Ovary (tissue), 3 donors: Measurements from ENCODE around the gene BTNL2.

Experiments used
- EP300 ChIP-seq: sonication (generic); formaldehyde crosslinking; IDR thresholded peaks from one replicate; pipeline ENCODE4 v1.6.1; 2017; ENCODE audit warnings: antibody characterized with exemption
- POLR2A ChIP-seq: fragments of 450-650 bp; IDR thresholded peaks from one replicate; pipeline ENCODE4 v1.6.1; 2017; ENCODE audit warnings: antibody characterized with exemption, mild to moderate bottlenecking, moderate library complexity
- TF ChIP-seq, protein P1 (sequence below), 3 donors: fragments of 450-650 bp in 2 of 3; fragments of 200-600 bp in 1 of 3; IDR thresholded peaks; one replicate each; pipeline versions ENCODE4 v1.5.1 to v1.8.0; 2016 to 2022; ENCODE audit warnings: antibody characterized with exemption in 3 of 3, mild to moderate bottlenecking in 1 of 3
- donor health status: DM: no; HTN: no; CAD: no.

- TF ChIP-seq, protein P1, sequence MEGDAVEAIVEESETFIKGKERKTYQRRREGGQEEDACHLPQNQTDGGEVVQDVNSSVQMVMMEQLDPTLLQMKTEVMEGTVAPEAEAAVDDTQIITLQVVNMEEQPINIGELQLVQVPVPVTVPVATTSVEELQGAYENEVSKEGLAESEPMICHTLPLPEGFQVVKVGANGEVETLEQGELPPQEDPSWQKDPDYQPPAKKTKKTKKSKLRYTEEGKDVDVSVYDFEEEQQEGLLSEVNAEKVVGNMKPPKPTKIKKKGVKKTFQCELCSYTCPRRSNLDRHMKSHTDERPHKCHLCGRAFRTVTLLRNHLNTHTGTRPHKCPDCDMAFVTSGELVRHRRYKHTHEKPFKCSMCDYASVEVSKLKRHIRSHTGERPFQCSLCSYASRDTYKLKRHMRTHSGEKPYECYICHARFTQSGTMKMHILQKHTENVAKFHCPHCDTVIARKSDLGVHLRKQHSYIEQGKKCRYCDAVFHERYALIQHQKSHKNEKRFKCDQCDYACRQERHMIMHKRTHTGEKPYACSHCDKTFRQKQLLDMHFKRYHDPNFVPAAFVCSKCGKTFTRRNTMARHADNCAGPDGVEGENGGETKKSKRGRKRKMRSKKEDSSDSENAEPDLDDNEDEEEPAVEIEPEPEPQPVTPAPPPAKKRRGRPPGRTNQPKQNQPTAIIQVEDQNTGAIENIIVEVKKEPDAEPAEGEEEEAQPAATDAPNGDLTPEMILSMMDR (IDR thresholded peaks at IDR 0.05), result no peak
- TF ChIP-seq POLR2A, result no peak
- no peak for TF ChIP-seq EP300
These were observed 52.0 kb downstream of the BTNL2 start for GRCh38 chr6:32355018-32355417.
